Thoracic aorta (tissue), 2 donors: ENCODE results near the gene ZFYVE28. TPM values are rescaled to one million over a fixed set of nuclear protein-coding genes. Genes with fewer than 3 reads are reported as not detected.

Source experiments
- ATAC-seq: fragments of 150-250 bp; one replicate; pipeline ENCODE4 v1.8.0; 2017; ENCODE audit warnings: low read depth; ENCODE audit not compliant: insufficient number of reproducible peaks, low FRiP score
- DNase-seq: peaks from one replicate; pipeline ENCODE4 v3.0.0-alpha.2; 2020; ENCODE audit warnings: low spot score
- H3K27ac ChIP-seq, 2 donors: fragments of 200-600 bp; sonication (generic); 1 replicate in 1 of 2; 2 replicates in 1 of 2; pipeline ENCODE4 v1.5.1; 2016; ENCODE audit warnings: mild to moderate bottlenecking in 2 of 2, moderate library complexity in 2 of 2
- H3K27me3 ChIP-seq: fragments of 200-600 bp; sonication (generic); replicated peaks from 2 replicates; pipeline ENCODE4 v1.6.0; 2016; ENCODE audit warnings: mild to moderate bottlenecking; ENCODE audit not compliant: insufficient read depth
- H3K36me3 ChIP-seq: fragments of 200-600 bp; sonication (generic); one replicate; pipeline ENCODE4 v1.5.1; 2016
- H3K4me1 ChIP-seq, 2 donors: fragments of 200-600 bp; sonication (generic); 1 replicate in 1 of 2; 2 replicates in 1 of 2; pipeline versions ENCODE4 v1.5.1 to v1.6.0; 2016; ENCODE audit warnings: low read depth in 2 of 2, mild to moderate bottlenecking in 1 of 2; ENCODE audit not compliant: control insufficient read depth in 1 of 2
- H3K4me3 ChIP-seq: fragments of 200-600 bp; sonication (generic); 2 replicates; pipeline ENCODE4 v1.5.1; 2016; ENCODE audit warnings: mild to moderate bottlenecking
- H3K9me3 ChIP-seq: fragments of 200-600 bp; sonication (generic); 2 replicates; pipeline ENCODE4 v1.5.1; 2016
- CTCF ChIP-seq: fragments of 200-600 bp; sonication (generic); IDR thresholded peaks from one replicate; pipeline ENCODE4 v1.5.1; 2019; ENCODE audit warnings: antibody characterized with exemption
- total RNA-seq, 2 donors: library from RNA; depleted of rRNA; stranded (reverse); fragments of >200 nt; gene quantifications; one replicate each; pipeline versions ENCODE4 v1.1.0 to v1.2.3, GENCODE V29; 2016

Gene ZFYVE28
- total RNA-seq, 2 donors from 2014 or later, result 11.5 to 20.2 TPM

GRCh38 chr4:2320152-2320551, 98.3 kb downstream of the ZFYVE28 start:
- H3K27me3 ChIP-seq, result no peaks in the 10 kb centered on the region
- no peak for TF ChIP-seq CTCF
- H3K36me3 ChIP-seq, result no peaks in the 10 kb centered on the region
- no peak for DNase-seq
- H3K4me3 ChIP-seq, result no peak overlapping the region
- no peak overlapping the region for H3K27ac ChIP-seq
- no peak for ATAC-seq
- peaks cover 9% of the 10 kb centered on the region for H3K9me3 ChIP-seq
- H3K4me1 ChIP-seq, result no peaks in the 10 kb centered on the region

- TF ChIP-seq CTCF, result no peak
- Histone ChIP-seq H3K9me3 (peaks cover 9% of the 10 kb centered on the region), H3K4me3 (no peak overlapping the region), H3K4me1 (no peaks in the 10 kb centered on the region), H3K27me3 (no peaks in the 10 kb centered on the region), H3K27ac (no peak overlapping the region), H3K36me3 (no peaks in the 10 kb centered on the region)
- DNase-seq, result no peak
- no peak for ATAC-seq
These were observed 99.6 kb downstream of the ZFYVE28 start for GRCh38 chr4:2318885-2319284.

- Histone ChIP-seq H3K9me3 (peaks cover 6% of the 10 kb centered on the region), H3K4me3 (no peak overlapping the region), H3K27me3 (no peaks in the 10 kb centered on the region), H3K36me3 (no peaks in the 10 kb centered on the region), H3K27ac (no peak overlapping the region), H3K4me1 (no peaks in the 10 kb centered on the region)
- no peak for TF ChIP-seq CTCF
- ATAC-seq (no peak), DNase-seq (no peak)
These were observed 100.0 kb downstream of the ZFYVE28 start for GRCh38 chr4:2318476-2318875.

- Histone ChIP-seq H3K4me1 (no peaks in the 10 kb centered on the region), H3K27ac (no peak overlapping the region), H3K27me3 (no peaks in the 10 kb centered on the region), H3K9me3 (peaks cover 6% of the 10 kb centered on the region), H3K4me3 (no peak overlapping the region), H3K36me3 (no peaks in the 10 kb centered on the region)
- no peak for DNase-seq
- ATAC-seq, result no peak
- no peak for TF ChIP-seq CTCF
These were observed 105.1 kb downstream of the ZFYVE28 start for GRCh38 chr4:2313366-2313765.

GRCh38 chr4:2306773-2307410, 111.6 kb downstream of the ZFYVE28 start:
- Histone ChIP-seq H3K36me3 (no peaks in the 10 kb centered on the region), H3K27ac (no peak overlapping the region), H3K4me1 (no peaks in the 10 kb centered on the region), H3K27me3 (no peaks in the 10 kb centered on the region), H3K9me3 (peaks cover 3% of the 10 kb centered on the region), H3K4me3 (no peak overlapping the region)
- ATAC-seq (no peak), DNase-seq (no peak)
- TF ChIP-seq CTCF, result no peak
